ENCODE measurements around the gene SEC14L6. TPM values are rescaled to one million over a fixed set of nuclear protein-coding genes. Genes with fewer than 3 reads are reported as not detected.
"Not testable (repeated sequence)": the region's sequence is repeated elsewhere in the genome, so short reads cannot be mapped to it uniquely, and the experiment has no call there.

The SEC14L6 gene
- total RNA-seq, 4 donors from 2014 or later, result 1.2 to 1.5 (median 1.4) TPM; not detected in 1

DNA sequence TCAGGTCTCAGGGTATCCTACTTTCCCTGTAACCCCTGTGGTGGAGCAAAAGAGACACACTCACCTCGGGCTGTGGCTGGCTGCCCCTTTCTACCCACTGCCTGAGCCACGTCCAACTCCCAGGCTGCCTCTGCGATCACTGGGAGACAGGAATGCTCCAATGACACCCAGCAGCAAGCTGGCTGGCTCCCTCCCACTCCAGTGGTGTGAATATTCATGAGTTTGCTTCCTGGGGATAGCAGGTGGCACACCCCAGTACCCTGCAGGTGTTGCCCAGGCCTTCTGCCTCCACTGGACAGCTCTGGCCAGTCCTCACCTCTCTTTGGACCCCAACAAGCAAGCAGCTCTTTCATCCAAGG is 18.2 kb upstream of the SEC14L6 start:
- WGBS, result 29% methylated on average over 1 of the region's 3 CpGs
- Histone ChIP-seq H3K27ac (replicated peaks in 1 of 4) (no peak overlapping the region), H3K27me3 (peaks cover 0 to 10% (median 0%) of the 10 kb centered on the region in 4 donors), H3K4me1 (no peaks in the 10 kb centered on the region), H3K4me3 (no peak overlapping the region), H3K36me3 (no peaks in the 10 kb centered on the region), H3K9me3 (no peaks in the 10 kb centered on the region)
- DNase-seq (ENCODE audit: extremely low spot score), result no peak
- intact Hi-C loops (cut with DNase I), result no loop called here
- TF ChIP-seq, protein P1, sequence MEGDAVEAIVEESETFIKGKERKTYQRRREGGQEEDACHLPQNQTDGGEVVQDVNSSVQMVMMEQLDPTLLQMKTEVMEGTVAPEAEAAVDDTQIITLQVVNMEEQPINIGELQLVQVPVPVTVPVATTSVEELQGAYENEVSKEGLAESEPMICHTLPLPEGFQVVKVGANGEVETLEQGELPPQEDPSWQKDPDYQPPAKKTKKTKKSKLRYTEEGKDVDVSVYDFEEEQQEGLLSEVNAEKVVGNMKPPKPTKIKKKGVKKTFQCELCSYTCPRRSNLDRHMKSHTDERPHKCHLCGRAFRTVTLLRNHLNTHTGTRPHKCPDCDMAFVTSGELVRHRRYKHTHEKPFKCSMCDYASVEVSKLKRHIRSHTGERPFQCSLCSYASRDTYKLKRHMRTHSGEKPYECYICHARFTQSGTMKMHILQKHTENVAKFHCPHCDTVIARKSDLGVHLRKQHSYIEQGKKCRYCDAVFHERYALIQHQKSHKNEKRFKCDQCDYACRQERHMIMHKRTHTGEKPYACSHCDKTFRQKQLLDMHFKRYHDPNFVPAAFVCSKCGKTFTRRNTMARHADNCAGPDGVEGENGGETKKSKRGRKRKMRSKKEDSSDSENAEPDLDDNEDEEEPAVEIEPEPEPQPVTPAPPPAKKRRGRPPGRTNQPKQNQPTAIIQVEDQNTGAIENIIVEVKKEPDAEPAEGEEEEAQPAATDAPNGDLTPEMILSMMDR (IDR thresholded peaks at IDR 0.05), result no peak
- no peak for TF ChIP-seq POLR2A (IDR thresholded peaks at IDR 0.05; ENCODE audit: low read depth)
- TF ChIP-seq EP300 (IDR thresholded peaks at IDR 0.05), result no peak

DNA sequence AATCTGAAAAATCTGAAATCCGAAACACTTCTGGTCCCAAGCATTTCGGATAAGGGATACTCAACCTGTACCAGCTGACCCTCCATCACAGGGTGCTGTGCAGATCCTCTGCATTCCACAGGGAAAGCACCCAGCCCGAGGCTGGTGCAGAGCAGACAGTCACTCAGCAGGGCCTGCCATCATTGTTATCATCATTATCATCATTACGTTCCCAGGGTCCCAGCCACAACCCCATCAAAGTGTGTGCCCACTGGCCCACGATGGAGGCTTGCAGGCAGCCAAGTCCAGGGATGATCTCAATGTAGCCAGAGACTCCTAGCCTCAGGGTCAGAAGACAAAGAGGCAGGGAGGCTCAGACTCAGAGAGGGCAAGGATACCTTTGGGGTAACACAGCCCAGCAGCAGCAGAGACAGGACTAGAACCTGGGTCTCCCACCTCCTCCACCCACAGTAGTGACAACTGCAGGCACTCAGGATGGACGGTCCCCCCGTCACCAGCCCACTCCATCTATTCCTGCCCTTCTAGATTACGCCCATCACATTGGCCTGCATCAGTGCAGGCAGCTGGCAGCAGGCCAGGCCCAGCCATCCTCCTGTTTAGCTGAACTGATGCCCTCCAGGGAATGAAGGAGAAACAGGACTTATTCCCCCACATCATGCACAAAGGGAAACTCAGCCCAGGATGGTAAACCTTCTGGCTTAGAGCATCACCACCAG is 17.7 kb upstream of the SEC14L6 start:
- no peaks in the 10 kb centered on the region for H3K9me3 ChIP-seq
- intact Hi-C loops (cut with DNase I), result no loop called here
- no peak for DNase-seq (ENCODE audit: extremely low spot score)
- H3K4me3 ChIP-seq, result no peak overlapping the region
- peaks cover 0 to 10% (median 0%) of the 10 kb centered on the region in 4 donors for H3K27me3 ChIP-seq
- no peaks in the 10 kb centered on the region for H3K36me3 ChIP-seq
- no peak for TF ChIP-seq POLR2A (IDR thresholded peaks at IDR 0.05; ENCODE audit: low read depth)
- no peak for TF ChIP-seq POLR2AphosphoS5 (IDR thresholded peaks at IDR 0.05)
- TF ChIP-seq, protein P1 (IDR thresholded peaks at IDR 0.05), result no peak
- no peak for TF ChIP-seq EP300 (IDR thresholded peaks at IDR 0.05)
- no peak overlapping the region for H3K27ac ChIP-seq (replicated peaks in 1 of 4)
- no peaks in the 10 kb centered on the region for H3K4me1 ChIP-seq
- 80% methylated on average over 8 of the region's 8 CpGs for WGBS

DNA sequence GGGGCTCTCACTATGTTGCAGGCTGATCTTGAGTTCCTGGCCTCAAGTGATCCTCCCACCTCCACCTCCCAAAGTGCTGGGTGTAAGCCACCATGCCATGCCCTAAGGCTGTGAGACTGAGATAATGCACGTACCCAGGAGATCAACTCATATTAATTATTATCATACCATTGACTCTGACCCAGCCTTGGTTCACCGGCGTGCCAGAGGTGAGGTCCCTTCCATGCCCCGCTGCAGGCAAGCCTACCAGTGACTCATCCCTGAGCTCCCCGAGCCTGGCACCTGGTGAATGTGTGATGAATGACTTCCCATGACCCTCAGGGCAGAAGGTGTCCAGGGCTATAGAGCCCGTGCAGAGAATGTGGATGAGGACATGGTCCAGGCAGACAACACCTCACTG is 15.8 kb upstream of the SEC14L6 start:
- H3K36me3 ChIP-seq, result no peaks in the 10 kb centered on the region
- no peaks in the 10 kb centered on the region for H3K9me3 ChIP-seq
- no peak for TF ChIP-seq POLR2AphosphoS5 (IDR thresholded peaks at IDR 0.05)
- TF ChIP-seq, protein P1 (IDR thresholded peaks at IDR 0.05), result no peak
- no peak for TF ChIP-seq POLR2A (IDR thresholded peaks at IDR 0.05; ENCODE audit: low read depth)
- no peak for TF ChIP-seq EP300 (IDR thresholded peaks at IDR 0.05)
- H3K27ac ChIP-seq (replicated peaks in 1 of 4), result no peak overlapping the region
- no peak for DNase-seq (ENCODE audit: extremely low spot score)
- no peak overlapping the region for H3K4me3 ChIP-seq
- H3K27me3 ChIP-seq, result no peaks in the 10 kb centered on the region
- 49% methylated on average over 4 of the region's 6 CpGs for WGBS
- no peaks in the 10 kb centered on the region for H3K4me1 ChIP-seq
- intact Hi-C loops (cut with DNase I), result no loop called here

DNA sequence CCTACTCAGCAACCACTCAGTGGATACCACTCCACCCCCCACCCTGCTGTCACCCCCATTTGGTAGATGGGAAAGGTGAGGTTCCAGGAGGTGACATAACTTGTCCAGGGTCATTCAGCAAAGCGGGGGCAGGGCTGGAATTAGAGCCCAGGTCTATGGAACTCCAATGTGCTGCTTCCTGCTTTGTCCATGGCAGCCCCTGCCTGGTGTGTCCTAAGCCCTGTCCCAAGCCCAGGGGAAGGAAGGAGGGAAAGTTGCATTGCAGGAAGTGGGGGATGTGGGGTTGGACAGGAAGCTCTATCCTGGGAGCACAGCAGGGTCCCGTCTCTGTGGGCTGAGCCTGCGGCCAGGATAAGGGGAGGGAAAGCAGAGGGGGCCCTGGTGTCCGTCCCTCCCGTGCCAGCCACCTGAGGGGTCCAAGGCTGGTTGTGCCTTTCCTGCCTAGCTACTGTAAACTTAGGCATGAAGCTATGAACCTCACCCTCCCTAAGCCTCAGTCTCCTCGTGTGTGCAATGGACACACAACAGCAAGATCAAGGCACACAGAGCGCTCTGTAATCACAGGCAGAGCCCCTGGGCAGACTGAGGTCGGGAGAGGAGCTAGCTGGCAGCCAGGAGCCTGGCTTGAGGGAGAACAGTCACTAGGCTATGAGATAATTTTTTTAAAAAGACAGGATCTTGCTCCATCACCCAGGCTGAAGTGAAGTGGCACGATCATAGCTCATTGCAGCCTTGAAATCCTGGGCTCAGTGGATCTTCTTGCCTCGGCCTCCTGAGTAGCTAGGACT is 15.1 kb upstream of the SEC14L6 start:
- 71% methylated on average over 9 of the region's 10 CpGs for WGBS
- no peak for DNase-seq (ENCODE audit: extremely low spot score)
- Histone ChIP-seq H3K27me3 (no peaks in the 10 kb centered on the region), H3K36me3 (no peaks in the 10 kb centered on the region), H3K9me3 (no peaks in the 10 kb centered on the region), H3K4me3 (no peak overlapping the region), H3K4me1 (no peaks in the 10 kb centered on the region), H3K27ac (replicated peaks in 1 of 4) (no peak overlapping the region)
- intact Hi-C loops (cut with DNase I), result no loop called here
- TF ChIP-seq POLR2AphosphoS5 (IDR thresholded peaks at IDR 0.05), result no peak
- no peak for TF ChIP-seq POLR2A (IDR thresholded peaks at IDR 0.05; ENCODE audit: low read depth)
- TF ChIP-seq, protein P1 (IDR thresholded peaks at IDR 0.05), result no peak
- no peak for TF ChIP-seq EP300 (IDR thresholded peaks at IDR 0.05)

DNA sequence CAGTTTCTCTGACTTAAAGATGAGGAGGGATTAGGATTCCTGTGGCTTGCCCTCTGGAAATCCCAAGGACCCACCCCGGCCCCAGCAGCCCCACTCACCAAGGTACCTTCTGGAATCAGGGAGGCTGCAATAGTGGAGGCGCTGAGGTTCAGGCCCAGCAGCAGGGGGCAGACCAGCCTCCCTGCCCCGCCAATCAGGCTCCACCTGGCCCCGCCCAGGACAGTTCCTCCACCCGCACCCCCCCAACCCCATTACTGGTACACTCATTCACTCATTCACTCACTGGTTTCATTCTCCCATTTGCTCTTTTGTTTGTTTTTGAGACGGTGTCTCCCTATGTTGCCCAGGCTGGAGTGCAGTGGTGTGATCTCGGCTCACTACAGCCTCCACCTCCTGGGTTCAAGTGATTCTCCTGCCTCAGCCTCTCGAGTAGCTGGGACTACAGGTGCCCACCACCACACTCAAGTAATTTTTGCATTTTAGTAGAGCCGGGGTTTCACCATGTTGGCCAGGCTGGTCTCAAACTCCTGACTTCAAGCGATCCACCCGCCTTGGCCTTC is 14.2 kb upstream of the SEC14L6 start:
- WGBS, result 87% methylated on average over 11 of the region's 11 CpGs
- H3K36me3 ChIP-seq; DNase-seq (ENCODE audit: extremely low spot score): not testable (repeated sequence)

More for the DNA sequence above, 14.2 kb upstream of the SEC14L6 start:
- H3K9me3 ChIP-seq; H3K4me3 ChIP-seq; H3K4me1 ChIP-seq; H3K27ac ChIP-seq (replicated peaks in 1 of 4); intact Hi-C loops (cut with DNase I); H3K27me3 ChIP-seq: not testable (repeated sequence)

Measured in esophagus muscularis mucosa (tissue), 4 donors.